GM20000 (cell line): ENCODE results near the gene SART1.

ENCODE experiments used
- DNase-seq: peaks from one replicate; pipeline ENCODE4 v3.0.0; 2012; ENCODE audit warnings: low spot score
- TF ChIP-seq, protein P1 (sequence below): IDR thresholded peaks from 2 replicates; pipeline ENCODE4 v1.5.1; 2012; ENCODE audit warnings: mild to moderate bottlenecking, control low read depth; ENCODE audit errors: extremely low read depth, missing control alignments

Gene SART1

GRCh38 chr11:65967329-65967934 lies 5.9 kb downstream of the SART1 start:
- DNase-seq = no peak
- TF ChIP-seq, protein P1, sequence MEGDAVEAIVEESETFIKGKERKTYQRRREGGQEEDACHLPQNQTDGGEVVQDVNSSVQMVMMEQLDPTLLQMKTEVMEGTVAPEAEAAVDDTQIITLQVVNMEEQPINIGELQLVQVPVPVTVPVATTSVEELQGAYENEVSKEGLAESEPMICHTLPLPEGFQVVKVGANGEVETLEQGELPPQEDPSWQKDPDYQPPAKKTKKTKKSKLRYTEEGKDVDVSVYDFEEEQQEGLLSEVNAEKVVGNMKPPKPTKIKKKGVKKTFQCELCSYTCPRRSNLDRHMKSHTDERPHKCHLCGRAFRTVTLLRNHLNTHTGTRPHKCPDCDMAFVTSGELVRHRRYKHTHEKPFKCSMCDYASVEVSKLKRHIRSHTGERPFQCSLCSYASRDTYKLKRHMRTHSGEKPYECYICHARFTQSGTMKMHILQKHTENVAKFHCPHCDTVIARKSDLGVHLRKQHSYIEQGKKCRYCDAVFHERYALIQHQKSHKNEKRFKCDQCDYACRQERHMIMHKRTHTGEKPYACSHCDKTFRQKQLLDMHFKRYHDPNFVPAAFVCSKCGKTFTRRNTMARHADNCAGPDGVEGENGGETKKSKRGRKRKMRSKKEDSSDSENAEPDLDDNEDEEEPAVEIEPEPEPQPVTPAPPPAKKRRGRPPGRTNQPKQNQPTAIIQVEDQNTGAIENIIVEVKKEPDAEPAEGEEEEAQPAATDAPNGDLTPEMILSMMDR = no peak

- TF ChIP-seq, protein P1 = no peak
- no peak for DNase-seq
These were observed 7.3 kb downstream of the SART1 start for GRCh38 chr11:65968600-65969482.

DNA sequence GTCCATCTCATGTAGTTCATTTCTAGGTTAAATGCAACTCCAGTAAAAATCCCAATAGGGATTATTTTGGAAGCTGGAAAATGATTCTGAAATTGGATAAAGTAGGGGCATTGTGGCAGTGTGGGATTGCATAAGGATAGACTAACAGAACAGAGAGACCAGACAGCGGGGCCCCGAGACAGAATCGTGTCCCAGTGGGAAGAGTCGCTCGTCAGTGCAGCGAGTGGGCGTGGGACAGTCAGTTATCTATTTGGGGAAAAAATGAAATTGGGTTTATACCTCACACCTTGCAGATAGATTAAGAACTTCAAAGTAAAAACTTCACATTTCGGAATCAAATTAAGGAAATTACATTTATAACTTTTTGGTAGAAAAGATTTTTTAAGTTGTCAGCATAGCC lies 10.6 kb downstream of the SART1 start:
- DNase-seq = no peak
- TF ChIP-seq, protein P1 = no peak

DNA sequence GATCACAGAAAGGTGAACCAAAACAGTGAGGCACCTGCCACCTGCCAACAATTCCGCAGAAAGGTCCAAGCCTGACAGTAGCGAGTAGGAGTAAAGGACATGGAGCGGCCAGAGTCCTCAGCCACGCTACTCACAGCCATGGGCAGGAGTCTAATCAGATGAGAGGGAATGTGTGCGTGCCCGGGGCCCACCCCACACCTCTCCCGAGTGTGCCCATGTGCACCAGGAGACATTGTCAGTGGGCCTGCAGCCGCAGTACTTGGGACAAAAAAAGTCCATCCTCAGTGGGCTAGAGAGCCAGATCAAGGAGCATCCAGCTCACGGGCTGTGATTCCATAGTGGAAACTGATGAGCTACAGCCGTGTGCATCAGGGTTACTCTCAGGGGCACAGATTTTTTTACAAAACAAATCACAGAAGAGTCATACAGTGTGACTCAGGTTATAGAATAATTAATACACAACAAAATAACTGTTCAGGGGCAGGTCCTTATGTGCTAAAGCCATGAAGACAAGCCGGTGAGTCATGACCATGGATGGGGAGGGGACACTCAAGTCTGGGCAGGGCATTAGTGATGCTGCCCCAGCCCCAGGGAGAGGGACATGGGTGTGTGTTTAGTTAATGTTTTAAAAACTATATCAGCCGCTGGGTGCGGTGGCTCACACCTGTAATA lies 12.0 kb downstream of the SART1 start:
- no peak for DNase-seq
- TF ChIP-seq, protein P1 = no peak

DNA sequence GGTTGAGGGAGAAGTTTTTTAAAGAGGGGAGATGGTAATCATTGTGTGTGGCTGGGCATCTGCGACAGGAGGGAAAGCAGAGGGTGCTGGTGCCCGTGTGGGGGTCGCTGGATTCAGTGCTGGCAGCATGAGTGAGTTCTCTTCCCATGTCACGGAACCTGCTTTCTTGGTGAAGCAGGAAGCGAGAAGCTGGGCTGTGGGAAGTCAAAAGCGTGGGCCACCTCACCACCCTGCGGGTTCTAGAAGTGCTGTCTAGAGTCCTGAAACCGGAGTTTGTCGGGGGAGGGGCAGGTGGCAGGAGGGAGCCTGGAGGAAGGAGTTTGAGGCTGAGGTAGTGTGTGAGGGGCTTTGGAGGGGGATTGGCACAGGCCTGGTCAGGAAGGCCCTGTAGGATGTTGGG lies 14.2 kb downstream of the SART1 start:
- TF ChIP-seq, protein P1 = no peak
- no peak for DNase-seq

GRCh38 chr11:65976216-65977176 lies 15.0 kb downstream of the SART1 start:
- TF ChIP-seq, protein P1 = no peak
- no peak for DNase-seq
